ENCODE measurements around the gene GART. TPM values are rescaled to one million over a fixed set of nuclear protein-coding genes. Genes with fewer than 3 reads are reported as not detected.
"Not testable (repeated sequence)": the region's sequence is repeated elsewhere in the genome, so short reads cannot be mapped to it uniquely, and the experiment has no call there.

Gene GART
- total RNA-seq, 1 experiment from 2014 or later, result 162 TPM

- no peak for DNase-seq (ENCODE audit: low read depth)
Measured at GRCh38 chr21:33518899-33519298, 23.0 kb downstream of the GART start.

DNA sequence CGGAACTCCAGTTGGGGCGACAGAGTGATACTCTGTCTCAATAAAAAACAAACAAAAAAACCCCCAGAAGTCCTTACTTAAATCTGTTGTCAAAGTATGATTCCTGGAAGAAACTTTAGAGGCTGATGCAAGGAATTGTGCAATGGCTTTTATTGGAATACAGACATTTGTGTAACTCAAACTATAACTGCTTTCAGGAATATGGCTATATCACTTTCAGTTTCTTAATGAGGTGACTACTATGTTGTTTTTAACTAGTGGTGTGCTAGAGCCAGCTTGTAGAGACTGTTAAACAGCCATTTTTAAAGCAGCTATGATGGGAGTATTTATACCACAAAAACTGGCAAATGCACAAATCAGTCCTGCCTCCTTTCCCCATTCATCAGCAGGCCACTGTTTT lies 27.7 kb downstream of the GART start:
- no peak for DNase-seq (ENCODE audit: low read depth)

DNA sequence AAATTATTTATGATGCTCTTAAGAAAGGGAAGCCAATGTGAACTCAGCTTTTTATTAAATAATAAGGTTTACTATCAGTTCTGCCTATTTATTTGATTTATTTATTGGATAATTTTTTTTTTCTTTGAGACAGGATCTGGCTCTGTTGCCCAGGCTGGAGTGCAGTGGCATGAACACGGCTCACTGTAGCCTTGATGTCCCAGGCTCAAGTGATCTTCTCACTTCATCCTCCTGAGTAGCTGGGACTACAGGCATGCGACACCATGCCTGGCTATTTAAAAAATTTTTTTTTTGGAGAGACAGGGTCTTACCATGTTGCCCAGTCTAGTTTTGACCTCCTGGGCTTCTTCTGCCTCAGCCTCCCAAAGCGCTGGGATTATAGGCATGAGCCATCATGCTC lies 29.4 kb downstream of the GART start:
- DNase-seq (ENCODE audit: low read depth), result no peak

DNA sequence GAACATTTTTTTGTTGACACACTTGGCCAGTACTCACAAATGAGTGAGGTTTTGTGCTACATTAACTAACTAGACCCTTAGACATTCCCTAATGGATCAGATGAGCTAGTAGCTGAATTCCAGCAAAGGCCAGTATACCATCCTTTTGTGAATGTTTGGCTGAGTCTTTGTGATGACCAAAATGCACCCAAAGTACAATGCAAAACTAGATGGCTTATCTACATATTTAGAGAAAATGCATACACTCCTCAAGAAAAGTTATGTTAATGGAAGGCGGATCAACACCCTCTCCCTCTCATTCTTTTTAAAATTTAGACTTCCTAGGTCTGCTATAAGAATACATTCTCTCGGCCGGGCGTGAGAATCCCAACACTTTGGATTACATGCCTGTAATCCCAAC lies 30.3 kb downstream of the GART start:
- DNase-seq (ENCODE audit: low read depth), result no peak

GRCh38 chr21:33510826-33511225 lies 31.1 kb downstream of the GART start:
- no peak for DNase-seq (ENCODE audit: low read depth)

DNA sequence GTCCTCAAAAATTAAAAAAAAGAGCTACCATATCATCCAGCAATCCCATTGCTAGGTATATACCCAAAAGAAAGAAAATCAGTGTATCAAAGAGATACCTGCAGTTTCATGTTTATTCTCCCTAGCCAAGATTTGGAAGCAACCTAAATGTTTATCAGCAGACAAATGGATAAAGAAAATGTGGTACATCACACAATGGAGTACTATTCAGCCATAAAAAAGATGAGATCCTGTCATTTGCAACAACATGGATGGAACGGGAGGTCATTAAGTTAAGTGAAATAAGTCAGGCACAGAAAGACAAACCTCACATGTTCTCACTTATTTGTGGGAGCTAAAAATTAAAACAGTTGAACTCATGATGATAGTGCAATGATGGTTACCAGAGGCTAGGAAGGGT lies 34.9 kb downstream of the GART start:
- DNase-seq (ENCODE audit: low read depth), result not testable (repeated sequence)

DNA sequence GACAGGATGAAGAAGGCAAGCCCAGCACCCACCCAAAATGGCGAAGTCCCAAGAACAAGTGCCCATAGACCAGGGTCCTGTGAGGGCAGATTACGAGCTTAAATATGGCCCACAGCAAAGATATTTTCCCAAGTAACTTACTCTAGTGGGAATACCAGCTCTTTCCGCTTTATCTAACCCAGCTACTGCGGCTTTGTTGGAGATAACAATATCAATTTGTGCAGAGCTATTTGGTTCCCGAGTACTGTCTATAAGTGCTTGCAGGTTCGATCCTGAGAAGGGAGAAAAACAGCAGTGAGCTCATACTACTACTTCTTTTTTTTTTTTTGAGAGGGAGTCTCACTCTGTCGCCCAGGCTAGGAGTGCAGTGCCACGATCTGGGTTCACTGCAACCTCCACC lies 36.1 kb downstream of the GART start:
- no peak for DNase-seq (ENCODE audit: low read depth)

- DNase-seq (ENCODE audit: low read depth), result no peak
Measured at GRCh38 chr21:33496345-33496744, 45.6 kb downstream of the GART start.

GRCh38 chr21:33495743-33496142 lies 46.2 kb downstream of the GART start:
- no peak for DNase-seq (ENCODE audit: low read depth)

DNA sequence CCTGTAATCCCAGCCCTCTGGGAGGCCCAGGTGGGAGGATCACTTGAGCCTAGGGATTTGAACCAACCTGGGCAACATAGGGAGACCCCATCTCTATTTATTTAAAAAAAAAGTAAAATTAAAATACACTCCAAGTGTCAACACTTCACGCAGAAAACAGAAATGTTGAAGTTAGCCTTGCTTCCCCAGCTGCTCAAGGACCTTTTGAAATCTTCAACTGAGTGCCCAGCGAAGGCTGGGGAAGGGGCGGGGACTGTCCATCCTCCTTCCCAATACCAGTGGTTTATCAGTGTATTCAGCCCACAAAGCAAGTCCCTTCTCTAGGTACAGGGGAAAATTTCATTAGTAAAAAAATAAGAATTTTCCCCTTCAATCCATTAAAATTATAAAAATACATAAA lies 48.2 kb downstream of the GART start:
- no peak for DNase-seq (ENCODE audit: low read depth)

GRCh38 chr21:33492571-33492970 lies 49.3 kb downstream of the GART start:
- DNase-seq (ENCODE audit: low read depth), result no peak

DNA sequence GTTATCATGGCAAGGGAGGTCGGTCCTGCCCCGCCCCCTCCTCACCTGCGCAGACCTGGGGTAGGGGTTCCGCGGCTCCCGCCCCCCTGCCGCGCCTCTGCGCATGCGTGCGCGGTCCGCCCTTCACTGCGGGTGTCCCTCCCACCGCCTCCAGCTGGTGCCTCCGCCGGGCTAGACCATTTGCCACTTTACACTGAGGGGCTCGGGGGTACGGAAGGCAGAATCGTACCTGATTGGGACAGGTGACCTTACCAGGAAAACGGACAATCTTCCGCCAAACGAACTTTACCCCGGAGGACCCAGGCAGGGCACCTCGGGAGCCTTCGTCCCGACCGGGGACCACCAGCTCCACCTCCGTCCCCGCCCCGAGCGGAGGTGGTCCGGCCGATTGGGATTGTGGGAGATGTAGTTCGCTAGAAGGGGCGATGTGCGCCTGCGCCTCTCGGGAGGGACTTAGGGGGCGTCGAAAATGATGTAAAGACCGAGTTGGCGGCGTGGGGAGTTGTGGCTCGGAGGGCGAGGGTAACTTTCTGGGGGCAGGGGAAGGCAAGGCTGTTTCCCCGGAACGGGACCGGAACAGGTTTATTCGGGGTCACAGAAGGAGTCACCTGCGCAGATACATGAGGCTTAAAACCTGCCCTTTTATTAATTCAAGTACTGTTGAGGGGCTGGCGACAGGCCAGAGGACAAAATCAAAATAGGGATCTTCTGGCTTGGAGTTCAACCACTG lies 50.4 kb downstream of the GART start, which contains the start of gene DNAJC28:
TSS of gene DNAJC28 (minus strand) at position 344 of the 730 bp plus-strand sequence. CDS start 2,323 bp downstream, outside the sequence.
- peak; percentile 88 for DNase-seq (ENCODE audit: low read depth)

DNA sequence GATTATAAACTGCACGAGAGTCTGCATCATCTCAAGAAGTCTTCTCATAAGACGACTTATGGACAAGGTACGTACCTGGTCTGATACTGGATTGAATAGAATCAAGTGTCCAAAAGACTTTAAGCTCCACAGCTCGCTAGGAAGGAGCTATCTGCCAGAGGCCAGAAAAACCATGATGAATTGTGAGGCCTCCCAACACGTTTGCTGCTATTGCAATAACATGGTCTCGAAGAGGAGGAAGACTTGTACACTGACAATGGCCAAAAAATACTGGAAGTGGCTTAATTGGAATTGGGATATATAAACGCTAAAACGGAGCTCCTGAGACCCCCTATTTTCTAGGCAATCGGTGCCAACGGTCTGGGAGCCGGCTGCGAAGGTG lies 50.9 kb downstream of the GART start:
- no peak for DNase-seq (ENCODE audit: low read depth)

DNA sequence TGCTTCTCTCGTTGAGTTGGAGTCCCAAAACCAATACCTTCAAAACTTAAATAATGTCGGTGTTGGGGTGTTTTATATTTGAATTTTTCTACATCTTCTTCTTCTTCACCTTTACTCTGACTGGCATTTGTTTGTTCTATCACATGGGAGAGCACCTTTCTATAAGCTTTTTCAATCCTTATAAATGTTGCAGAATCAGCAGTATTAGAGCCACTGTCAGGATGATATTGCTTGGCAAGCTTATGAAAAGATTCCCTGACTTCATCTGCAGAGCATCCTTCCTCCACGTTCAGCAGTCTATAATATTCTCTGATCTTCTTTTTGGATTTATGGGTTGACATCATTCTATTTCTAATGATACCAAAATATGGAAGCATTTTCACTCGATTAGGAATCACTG lies 53.0 kb downstream of the GART start:
- DNase-seq (ENCODE audit: low read depth), result no peak

DNA sequence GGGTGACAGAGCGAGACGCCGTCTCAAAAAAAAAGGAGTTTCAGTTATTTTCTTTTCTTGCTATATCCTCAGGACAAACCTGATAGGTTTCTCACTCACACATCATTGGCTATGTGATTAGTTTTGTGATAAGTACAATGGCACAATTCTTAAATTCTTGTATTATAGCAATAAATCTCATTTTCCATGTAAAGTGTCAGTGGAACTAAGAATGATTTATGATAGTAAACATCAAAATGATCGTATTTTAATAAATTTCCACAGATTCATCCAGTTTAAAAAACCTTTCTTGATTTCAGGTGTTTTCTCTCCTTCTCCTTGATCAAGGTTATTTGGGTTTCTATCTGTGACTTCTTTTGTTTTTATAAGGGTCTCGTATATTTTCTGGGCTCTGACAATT lies 53.9 kb downstream of the GART start:
- no peak for DNase-seq (ENCODE audit: low read depth)

GRCh38 chr21:33481314-33481943 lies 60.5 kb downstream of the GART start:
- no peak for DNase-seq (ENCODE audit: low read depth)

DNA sequence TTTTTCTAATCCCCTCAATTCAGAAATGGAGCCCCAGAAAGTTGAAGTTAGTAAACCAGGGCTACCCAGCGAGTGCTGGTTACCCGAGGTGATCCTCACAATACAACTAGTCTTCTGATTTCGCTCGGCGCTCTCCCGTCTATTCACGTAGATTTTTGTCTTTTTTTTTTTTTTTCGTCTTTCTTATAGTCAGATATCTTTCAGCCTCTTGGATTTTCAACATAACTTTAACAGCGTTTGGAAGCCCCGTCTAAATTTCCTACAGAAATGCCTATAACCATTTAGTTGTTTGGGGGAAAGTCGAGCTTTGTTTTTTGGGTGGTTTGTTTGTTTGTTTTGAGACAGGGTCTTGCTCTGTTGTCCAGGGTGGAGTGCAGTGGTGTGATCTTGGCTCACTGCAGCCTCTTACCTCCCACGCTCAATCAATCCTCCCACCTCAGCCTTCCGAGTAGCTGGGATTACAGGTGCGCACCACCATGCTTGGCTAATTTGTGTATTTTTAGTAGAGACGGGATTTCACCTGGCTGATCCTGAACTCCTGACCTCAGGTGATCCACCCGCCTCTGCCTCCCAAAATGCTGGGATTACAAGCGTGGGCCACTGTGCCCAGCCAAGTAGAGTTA lies 61.3 kb downstream of the GART start:
- no peak for DNase-seq (ENCODE audit: low read depth)

- peak; percentile 90 for DNase-seq (ENCODE audit: low read depth)
Measured at GRCh38 chr21:33479679-33480480, 62.0 kb downstream of the GART start, which contains the start of gene TMEM50B. TSS of gene TMEM50B (minus strand) at chr21:33479974. CDS start at chr21:33468885, 11,089 bp downstream.

- DNase-seq (ENCODE audit: low read depth), result no peak
Measured at GRCh38 chr21:33478935-33479678, 62.8 kb downstream of the GART start.

- DNase-seq (ENCODE audit: low read depth), result no peak
Measured at GRCh38 chr21:33478182-33478581, 63.7 kb downstream of the GART start.

GRCh38 chr21:33477066-33477465 lies 64.9 kb downstream of the GART start:
- DNase-seq (ENCODE audit: low read depth), result no peak
